Adrenal gland (tissue), 5 donors: Measurements from ENCODE around the gene KIAA1549.

Experiments used
- CTCF ChIP-seq, 6 experiments: fragments of 450-650 bp in 4 of 6; fragments of 200-600 bp in 2 of 6; sonication (generic) in 1 of 6; IDR thresholded peaks; 1 replicate in 5 of 6; 2 replicates in 1 of 6; pipeline versions ENCODE4 v1.5.1 to v1.8.0; 2016 to 2021; ENCODE audit warnings: antibody characterized with exemption in 6 of 6, mild to moderate bottlenecking in 2 of 6, moderate library complexity in 1 of 6
- POLR2A ChIP-seq, 2 donors: fragments of 450-650 bp; IDR thresholded peaks; one replicate each; pipeline ENCODE4 v1.6.1; 2017; ENCODE audit warnings: antibody characterized with exemption in 2 of 2, mild to moderate bottlenecking in 2 of 2, moderate library complexity in 1 of 2
- donor health status: DM: no; HTN: no; CAD: no.

GRCh38 chr7:138958391-138958956 lies 22.7 kb downstream of the KIAA1549 start:
- no peak for TF ChIP-seq CTCF (IDR thresholded peaks at IDR 0.05)
- no peak for TF ChIP-seq POLR2A (IDR thresholded peaks at IDR 0.05)
